ENCODE measurements around the gene F8A1. TPM values are rescaled to one million over a fixed set of nuclear protein-coding genes. Genes with fewer than 3 reads are reported as not detected.

The F8A1 gene
- total RNA-seq (2014; rRNA removed; shearing (Covaris generic)): 4.0 and 4.6 TPM in 2 replicates

DNA sequence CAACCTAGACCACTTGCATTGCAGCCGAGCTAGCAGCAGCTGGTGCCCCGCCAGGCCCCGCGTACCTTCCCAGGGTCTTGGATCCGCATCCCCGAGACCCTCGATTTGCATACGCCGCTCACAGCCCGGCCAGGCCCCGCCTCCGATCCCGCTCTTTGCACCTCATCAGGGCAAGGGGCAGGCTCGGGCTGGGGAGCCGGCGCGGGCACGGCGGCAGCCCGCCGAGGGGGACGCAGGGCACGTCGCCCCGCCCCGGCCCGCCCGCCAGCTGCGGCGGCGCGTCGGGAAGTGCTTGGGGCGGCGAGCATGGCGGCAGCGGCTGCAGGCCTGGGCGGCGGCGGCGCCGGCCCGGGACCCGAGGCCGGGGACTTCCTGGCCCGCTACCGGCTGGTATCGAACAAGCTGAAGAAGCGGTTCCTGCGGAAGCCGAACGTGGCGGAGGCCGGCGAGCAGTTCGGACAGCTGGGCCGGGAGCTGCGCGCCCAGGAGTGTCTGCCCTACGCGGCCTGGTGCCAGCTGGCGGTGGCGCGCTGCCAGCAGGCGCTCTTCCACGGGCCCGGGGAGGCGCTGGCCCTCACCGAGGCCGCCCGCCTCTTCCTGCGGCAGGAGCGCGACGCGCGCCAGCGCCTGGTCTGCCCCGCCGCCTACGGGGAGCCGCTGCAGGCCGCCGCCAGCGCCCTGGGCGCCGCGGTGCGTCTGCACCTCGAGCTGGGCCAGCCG is at the start of gene F8A1:
TSS of gene F8A1 (plus strand) at position 287 of the 720 bp plus-strand sequence. CDS start at position 307, 20 bp downstream.

Small RNA genes within 50 kb of the gene (small RNA-seq; reads per million reads assigned to genes)
- not detected for gene MIR1184-1

Other genes starting within 250 kb of the F8A1 start
- 2.5 TPM in 2 replicates for gene CTAG2, start 232.8 kb upstream of the F8A1 start, total RNA-seq (2014; rRNA removed; shearing (Covaris generic))
- 0.04 and 0.24 TPM in 2 replicates for gene GAB3, start 135.3 kb upstream of the F8A1 start, total RNA-seq (2014; rRNA removed; shearing (Covaris generic))
- gene DKC1, start 123.5 kb upstream of the F8A1 start, total RNA-seq (2014; rRNA removed; shearing (Covaris generic)): 136 and 142 TPM in 2 replicates
- gene MPP1, start 80.9 kb upstream of the F8A1 start, total RNA-seq (2014; rRNA removed; shearing (Covaris generic)): 6.6 and 9.6 TPM in 2 replicates
- not detected in 2 replicates for gene SMIM9, start 51.7 kb upstream of the F8A1 start, total RNA-seq (2014; rRNA removed; shearing (Covaris generic))
- gene F8, start 136.4 kb downstream of the F8A1 start, total RNA-seq (2014; rRNA removed; shearing (Covaris generic)): 0.58 and 3.5 TPM in 2 replicates
- gene FUNDC2, start 140.5 kb downstream of the F8A1 start, total RNA-seq (2014; rRNA removed; shearing (Covaris generic)): 45.8 and 49.8 TPM in 2 replicates
- 11.5 and 19.2 TPM in 2 replicates for gene CMC4, start 184.8 kb downstream of the F8A1 start, total RNA-seq (2014; rRNA removed; shearing (Covaris generic))
- 26.0 and 40.4 TPM in 2 replicates for gene MTCP1, start 184.8 kb downstream of the F8A1 start, total RNA-seq (2014; rRNA removed; shearing (Covaris generic))
- 9.4 and 11.3 TPM in 2 replicates for gene BRCC3, start 185.2 kb downstream of the F8A1 start, total RNA-seq (2014; rRNA removed; shearing (Covaris generic))

All from A375 (cell line).